Endothelial cell of umbilical vein (primary cell): ENCODE measurements around the gene PARK7. TPM values are rescaled to one million over a fixed set of nuclear protein-coding genes. Genes with fewer than 3 reads are reported as not detected.

Source experiments
- BruUV-seq: library from RNA; stranded (reverse); fragments of 400-500 nt; replicated peaks from 2 replicates; lab custom pipeline; 2021; lab: Mats Ljungman, UMichigan
- CTCF ChIA-PET: fragments of 300-600, 350-600 bp; sonication (Branson Sonifier 250); formaldehyde crosslinking; loops from one replicate; lab custom pipeline; 2021; ENCODE audit warnings: antibody characterized with exemption, inconsistent platforms; lab: Charles Lee
- POLR2A ChIA-PET: fragments of 300-600, 350-600 bp; sonication (Branson Sonifier 250); formaldehyde crosslinking; loops from one replicate; lab custom pipeline; 2021; ENCODE audit warnings: antibody characterized with exemption, inconsistent platforms; lab: Charles Lee
- DNase-seq: peaks from one replicate; pipeline ENCODE4 v3.0.0-alpha.2; 2011; ENCODE audit warnings: low read depth, low spot score
- FAIRE-seq: peaks from 2 replicates; lab custom pipeline; 2011; peaks lifted over from hg19 to GRCh38; lab: Jason Lieb, UNC
- H2AFZ ChIP-seq: 2 replicates; pipeline ENCODE4 v1.6.0; 2012; ENCODE audit warnings: low read depth, low read length, control low read depth, inconsistent platforms
- H3K27ac ChIP-seq: 2 replicates; pipeline ENCODE4 v1.5.1; 2011; ENCODE audit warnings: low read depth, mild to moderate bottlenecking, control low read depth, low read length, moderate library complexity; ENCODE audit not compliant: insufficient read depth
- H3K27me3 ChIP-seq, 2 experiments: 2 replicates each; pipeline versions ENCODE4 v1.6.0 to v1.6.1; 2011; ENCODE audit warnings: low read length in 2 of 2, mixed read lengths in 1 of 2; ENCODE audit not compliant: control insufficient read depth in 2 of 2, insufficient read depth in 2 of 2
- H3K36me3 ChIP-seq, 2 experiments: 2 replicates in 1 of 2; 3 replicates in 1 of 2; pipeline ENCODE4 v1.5.1; 2011; ENCODE audit warnings: low read length in 2 of 2, mild to moderate bottlenecking in 1 of 2, moderate library complexity in 1 of 2; ENCODE audit not compliant: control insufficient read depth in 2 of 2, insufficient read depth in 2 of 2; ENCODE audit errors: extremely low read depth in 1 of 2
- H3K4me1 ChIP-seq: 3 replicates; pipeline ENCODE4 v1.5.1; 2011; ENCODE audit warnings: mild to moderate bottlenecking, low read length; ENCODE audit not compliant: control insufficient read depth, insufficient read depth; ENCODE audit errors: extremely low read depth
- H3K4me2 ChIP-seq: 2 replicates; pipeline ENCODE4 v1.6.1; 2011; ENCODE audit warnings: low read length, control low read depth, mixed read lengths; ENCODE audit not compliant: insufficient read depth
- H3K4me3 ChIP-seq, 3 experiments: fragments of 200-600 bp in 1 of 3; sonication (generic), shearing (Covaris generic) in 1 of 3; replicated peaks in 1 of 3; 2 replicates each; pipeline ENCODE4 v1.5.1; 2011 to 2016; ENCODE audit warnings: control low read depth in 3 of 3, low read length in 3 of 3, mild to moderate bottlenecking in 2 of 3, inconsistent platforms in 1 of 3, low read depth in 1 of 3, moderate library complexity in 1 of 3; ENCODE audit not compliant: insufficient read depth in 1 of 3
- H3K79me2 ChIP-seq: 2 replicates; pipeline ENCODE4 v1.6.0; 2012; ENCODE audit warnings: low read length, inconsistent platforms; ENCODE audit not compliant: control insufficient read depth, insufficient read depth
- H3K9ac ChIP-seq: replicated peaks from 2 replicates; pipeline ENCODE3; 2011; ENCODE audit warnings: low read length, control low read depth; ENCODE audit not compliant: insufficient read depth; ENCODE audit errors: extremely low read depth
- H3K9me1 ChIP-seq: replicated peaks from 3 replicates; pipeline ENCODE4 v1.6.0; 2011; ENCODE audit warnings: mild to moderate bottlenecking, low read length; ENCODE audit not compliant: control insufficient read depth, insufficient read depth; ENCODE audit errors: extremely low read depth
- H3K9me3 ChIP-seq: replicated peaks from 2 replicates; pipeline ENCODE4 v1.5.1; 2012; ENCODE audit warnings: low read length, inconsistent platforms; ENCODE audit not compliant: control insufficient read depth, insufficient read depth
- H4K20me1 ChIP-seq: replicated peaks from 2 replicates; pipeline ENCODE3; 2011; ENCODE audit warnings: mild to moderate bottlenecking, low read length; ENCODE audit not compliant: control insufficient read depth, insufficient read depth; ENCODE audit errors: extremely low read depth
- GATA2 ChIP-seq: IDR thresholded peaks from 2 replicates; pipeline ENCODE4 v1.7.0; 2011; ENCODE audit warnings: low read depth, mild to moderate bottlenecking, moderate library complexity, mixed read lengths, low read length; ENCODE audit not compliant: insufficient read length, insufficient read depth
- JUN ChIP-seq: IDR thresholded peaks from 2 replicates; pipeline ENCODE4 v1.6.1; 2011; ENCODE audit warnings: borderline replicate concordance, low read depth; ENCODE audit not compliant: insufficient read length, insufficient read depth
- POLR2A ChIP-seq: IDR thresholded peaks from 2 replicates; pipeline ENCODE4 v1.6.1; 2012; ENCODE audit warnings: low read depth, mild to moderate bottlenecking, control low read depth, low read length
- dilution Hi-C: fragments of 300-500 bp; cut with MboI; formaldehyde crosslinking; loops from one replicate; pipeline ENCODE4 v1.15.0; 2019; ENCODE audit warnings: low sequenced_read_pairs; ENCODE audit not compliant: extremely low pct_ligation_motif_present
- intact Hi-C: fragments of 100-400 bp; cut with micrococcal nuclease; formaldehyde crosslinking; loops from one replicate; pipeline ENCODE4 v1.10.0; 2022
- polyA plus RNA-seq, 4 experiments: library from polyadenylated mRNA; depleted of rRNA in 3 of 4; stranded (reverse) in 3 of 4; unstranded in 1 of 4; fragments of >200 nt; gene quantifications; 2 replicates each; pipeline versions ENCODE4 v1.2.1 to v1.2.3, GENCODE V29; 2011 to 2012; ENCODE audit warnings: missing spikeins in 1 of 4
- total RNA-seq: library from RNA; stranded (reverse); gene quantifications from 2 replicates; pipeline ENCODE4 v1.2.3, GENCODE V29; 2021

The PARK7 gene
- total and polyA plus RNA-seq, 2 donors (not counting 3 experiments of a cell fraction or from before 2014, with no cell fraction given), result 203 to 294 TPM

DNA sequence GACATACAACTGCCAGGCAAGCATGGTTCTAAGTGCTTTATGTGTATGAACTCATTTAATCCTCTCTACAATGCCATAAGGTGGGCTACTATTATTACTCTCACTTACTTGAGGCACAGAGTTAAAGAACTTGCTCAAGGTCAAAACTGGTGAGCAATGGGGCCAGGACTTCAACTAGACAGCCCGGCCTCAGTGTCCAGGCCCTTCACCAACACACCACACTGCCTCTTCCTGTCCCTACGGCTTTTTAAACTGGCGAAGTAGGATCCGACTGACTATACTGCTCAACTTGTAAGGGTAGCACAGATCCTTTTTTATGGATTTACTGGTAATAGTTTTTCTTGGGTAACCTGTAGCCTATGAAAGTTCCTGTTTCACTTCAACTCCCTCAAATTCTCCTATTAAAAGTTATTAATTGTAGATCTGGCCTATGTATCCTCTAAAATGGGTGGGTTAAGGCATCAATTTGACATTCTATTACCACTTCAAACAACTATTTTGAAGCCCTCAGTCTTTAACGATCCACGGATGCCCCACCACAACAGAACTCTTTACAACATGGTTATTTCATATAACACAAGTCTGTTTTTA, 60.3 kb downstream of the PARK7 start:
- Histone ChIP-seq H3K27me3 (no peaks in the 10 kb centered on the region), H3K27ac (peak overlapping the region; percentile 19), H3K36me3 (no peaks in the 10 kb centered on the region), H2AFZ (no peak overlapping the region), H3K4me2 (no peak overlapping the region), H3K9me3 (no peaks in the 10 kb centered on the region), H3K9me1 (no peaks in the 10 kb centered on the region), H3K79me2 (peaks cover 92% of the 10 kb centered on the region), H3K9ac (no peak overlapping the region), H3K4me1 (peaks cover 79% of the 10 kb centered on the region), H4K20me1 (peaks cover 2% of the 10 kb centered on the region), H3K4me3 (no peak overlapping the region)
- ChIA-PET CTCF (interaction anchor here (10.4 kb wide), 1 partner anchor 293 kb away, joined by 396 read pairs; no protein-coding TSS in a partner anchor), POLR2A (no interaction called here)
- BruUV-seq, result no TSS peak
- DNase-seq (no peak), FAIRE-seq (no peak)
- dilution Hi-C loops (no loop called here), intact Hi-C loops (no loop called here)
- TF ChIP-seq POLR2A (peak; percentile 47), JUN (no peak)

DNA sequence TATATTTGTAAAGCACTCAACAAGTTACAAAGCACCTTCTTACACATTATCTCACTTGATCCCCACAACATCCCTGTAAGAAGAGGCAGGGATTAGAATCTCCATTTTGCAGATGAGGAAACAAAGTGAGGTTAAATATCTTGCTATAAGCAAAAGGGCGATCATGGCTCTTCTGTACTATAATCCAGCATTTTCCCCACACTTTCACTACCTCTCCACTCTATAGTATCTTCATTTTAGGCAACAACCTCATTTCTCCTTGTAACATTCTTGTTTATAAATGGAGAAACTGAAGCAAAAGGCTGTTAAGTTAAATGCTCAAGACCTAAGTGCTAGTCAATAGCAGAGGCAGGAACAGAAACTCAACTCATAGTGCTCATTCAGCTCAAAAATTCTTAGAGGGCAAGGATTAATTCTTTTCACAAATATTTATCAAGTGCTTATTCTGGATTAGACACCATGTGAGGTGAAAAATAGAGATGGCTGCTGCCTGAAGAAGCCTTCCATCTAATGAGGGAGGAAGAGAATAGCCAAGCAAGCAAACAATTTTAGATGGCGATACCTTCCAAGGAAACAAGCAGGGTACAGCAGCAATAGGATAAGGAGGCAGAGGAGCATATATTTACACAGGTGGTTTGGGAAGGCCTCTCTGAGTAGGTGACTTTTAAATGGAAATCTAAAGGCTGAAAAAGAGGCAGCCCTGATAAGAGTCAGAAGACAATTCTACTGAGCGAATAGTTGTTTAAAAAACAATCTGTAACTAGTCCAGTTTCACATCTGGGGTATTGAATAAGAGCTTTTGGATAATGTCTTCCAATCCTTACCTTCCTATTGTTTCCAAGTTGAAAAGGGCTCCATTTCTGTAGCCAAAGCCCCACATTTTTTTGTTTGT, 61.1 kb downstream of the PARK7 start:
- H4K20me1 ChIP-seq, result no peaks in the 10 kb centered on the region
- intact Hi-C loops (no loop called here), dilution Hi-C loops (no loop called here)
- TF ChIP-seq POLR2A (no peak), JUN (no peak), GATA2 (no peak)
- CTCF ChIA-PET, result interaction anchor here (0.6 to 2.4 kb wide), 3 partner anchors 175 to 291 kb away, joined by 3 to 11 read pairs (median 3); no protein-coding TSS in a partner anchor
- no TSS peak for BruUV-seq
- no peaks in the 10 kb centered on the region for H3K9me3 ChIP-seq
- H3K79me2 ChIP-seq, result peaks cover 83% of the 10 kb centered on the region
- peak overlapping the region; percentile 13 for H3K4me2 ChIP-seq
- H3K9ac ChIP-seq, result no peak overlapping the region
- no peak overlapping the region for H2AFZ ChIP-seq
- no peak overlapping the region for H3K4me3 ChIP-seq
- H3K4me1 ChIP-seq, result peaks cover 80% of the 10 kb centered on the region
- POLR2A ChIA-PET, result no interaction called here
- FAIRE-seq (no peak), DNase-seq (no peak)
- no peaks in the 10 kb centered on the region for H3K36me3 ChIP-seq
- H3K9me1 ChIP-seq, result no peaks in the 10 kb centered on the region
- no peaks in the 10 kb centered on the region for H3K27me3 ChIP-seq
- H3K27ac ChIP-seq, result no peak overlapping the region
